IMR-90 (cell line): ENCODE data around the gene WWP2.

ENCODE experiments used
- BHLHE40 ChIP-seq: fragments of 150-350 bp; IDR thresholded peaks from 2 replicates; pipeline ENCODE4 v1.6.1; 2016; ENCODE audit warnings: mild to moderate bottlenecking, low read depth, low read length
- CEBPB ChIP-seq: IDR thresholded peaks from 2 replicates; pipeline ENCODE4 v1.6.1; 2012; ENCODE audit warnings: low read depth, low read length, improper control_type of control experiment
- FOS ChIP-seq: fragments of 150-350 bp; IDR thresholded peaks from 2 replicates; pipeline ENCODE4 v1.6.1; 2016; ENCODE audit warnings: low read depth, low read length
- MAFK ChIP-seq: IDR thresholded peaks from 2 replicates; pipeline ENCODE4 v1.6.1; 2012; ENCODE audit warnings: low read depth, low read length, improper control_type of control experiment
- MAZ ChIP-seq: IDR thresholded peaks from 2 replicates; pipeline ENCODE4 v1.6.1; 2012; ENCODE audit warnings: low read depth, mild to moderate bottlenecking, low read length, improper control_type of control experiment, moderate library complexity, borderline replicate concordance
- POLR2A ChIP-seq: IDR thresholded peaks from 2 replicates; pipeline ENCODE4 v1.6.1; 2012; ENCODE audit warnings: mild to moderate bottlenecking, low read depth, low read length
- RFX5 ChIP-seq: IDR thresholded peaks from 2 replicates; pipeline ENCODE4 v1.8.0; 2012; ENCODE audit warnings: low read depth, mild to moderate bottlenecking, low read length, moderate library complexity
- SMC3 ChIP-seq: fragments of 150-350 bp; IDR thresholded peaks from 2 replicates; pipeline ENCODE4 v1.6.1; 2016; ENCODE audit warnings: low read depth, mild to moderate bottlenecking, antibody characterized with exemption, low read length, moderate library complexity
- TF ChIP-seq, protein P1 (sequence below): conservative IDR thresholded peaks from 2 replicates; pipeline ENCODE4 v1.5.1; 2012; ENCODE audit warnings: mild to moderate bottlenecking, low read depth, low read length, improper control_type of control experiment
- TF ChIP-seq, protein P2 (sequence below): fragments of 150-350 bp; IDR thresholded peaks from 2 replicates; pipeline ENCODE4 v1.6.1; 2016; ENCODE audit warnings: low read depth, mild to moderate bottlenecking, low read length, moderate library complexity, borderline replicate concordance
- TF ChIP-seq, protein P3 (sequence below): fragments of 150-350 bp; IDR thresholded peaks from 2 replicates; pipeline ENCODE4 v1.6.1; 2017; ENCODE audit warnings: mild to moderate bottlenecking, antibody characterized with exemption, low read length, low read depth

DNA sequence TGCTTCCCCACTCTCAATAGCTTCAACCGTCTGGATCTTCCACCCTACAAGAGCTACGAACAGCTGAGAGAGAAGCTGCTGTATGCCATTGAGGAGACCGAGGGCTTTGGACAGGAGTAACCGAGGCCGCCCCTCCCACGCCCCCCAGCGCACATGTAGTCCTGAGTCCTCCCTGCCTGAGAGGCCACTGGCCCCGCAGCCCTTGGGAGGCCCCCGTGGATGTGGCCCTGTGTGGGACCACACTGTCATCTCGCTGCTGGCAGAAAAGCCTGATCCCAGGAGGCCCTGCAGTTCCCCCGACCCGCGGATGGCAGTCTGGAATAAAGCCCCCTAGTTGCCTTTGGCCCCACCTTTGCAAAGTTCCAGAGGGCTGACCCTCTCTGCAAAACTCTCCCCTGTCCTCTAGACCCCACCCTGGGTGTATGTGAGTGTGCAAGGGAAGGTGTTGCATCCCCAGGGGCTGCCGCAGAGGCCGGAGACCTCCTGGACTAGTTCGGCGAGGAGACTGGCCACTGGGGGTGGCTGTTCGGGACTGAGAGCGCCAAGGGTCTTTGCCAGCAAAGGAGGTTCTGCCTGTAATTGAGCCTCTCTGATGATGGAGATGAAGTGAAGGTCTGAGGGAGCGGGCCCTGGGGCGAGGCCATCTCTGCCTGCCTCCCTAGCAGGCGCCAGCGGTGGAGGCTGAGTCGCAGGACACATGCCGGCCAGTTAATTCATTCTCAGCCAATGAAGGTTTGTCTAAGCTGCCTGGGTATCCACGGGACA is 177.9 kb downstream of the WWP2 start:
- TF ChIP-seq, protein P1, sequence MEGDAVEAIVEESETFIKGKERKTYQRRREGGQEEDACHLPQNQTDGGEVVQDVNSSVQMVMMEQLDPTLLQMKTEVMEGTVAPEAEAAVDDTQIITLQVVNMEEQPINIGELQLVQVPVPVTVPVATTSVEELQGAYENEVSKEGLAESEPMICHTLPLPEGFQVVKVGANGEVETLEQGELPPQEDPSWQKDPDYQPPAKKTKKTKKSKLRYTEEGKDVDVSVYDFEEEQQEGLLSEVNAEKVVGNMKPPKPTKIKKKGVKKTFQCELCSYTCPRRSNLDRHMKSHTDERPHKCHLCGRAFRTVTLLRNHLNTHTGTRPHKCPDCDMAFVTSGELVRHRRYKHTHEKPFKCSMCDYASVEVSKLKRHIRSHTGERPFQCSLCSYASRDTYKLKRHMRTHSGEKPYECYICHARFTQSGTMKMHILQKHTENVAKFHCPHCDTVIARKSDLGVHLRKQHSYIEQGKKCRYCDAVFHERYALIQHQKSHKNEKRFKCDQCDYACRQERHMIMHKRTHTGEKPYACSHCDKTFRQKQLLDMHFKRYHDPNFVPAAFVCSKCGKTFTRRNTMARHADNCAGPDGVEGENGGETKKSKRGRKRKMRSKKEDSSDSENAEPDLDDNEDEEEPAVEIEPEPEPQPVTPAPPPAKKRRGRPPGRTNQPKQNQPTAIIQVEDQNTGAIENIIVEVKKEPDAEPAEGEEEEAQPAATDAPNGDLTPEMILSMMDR, result no peak
- TF ChIP-seq BHLHE40, result no peak
- no peak for TF ChIP-seq POLR2A
- TF ChIP-seq SMC3, result no peak
- no peak for TF ChIP-seq CEBPB
- TF ChIP-seq, protein P2, sequence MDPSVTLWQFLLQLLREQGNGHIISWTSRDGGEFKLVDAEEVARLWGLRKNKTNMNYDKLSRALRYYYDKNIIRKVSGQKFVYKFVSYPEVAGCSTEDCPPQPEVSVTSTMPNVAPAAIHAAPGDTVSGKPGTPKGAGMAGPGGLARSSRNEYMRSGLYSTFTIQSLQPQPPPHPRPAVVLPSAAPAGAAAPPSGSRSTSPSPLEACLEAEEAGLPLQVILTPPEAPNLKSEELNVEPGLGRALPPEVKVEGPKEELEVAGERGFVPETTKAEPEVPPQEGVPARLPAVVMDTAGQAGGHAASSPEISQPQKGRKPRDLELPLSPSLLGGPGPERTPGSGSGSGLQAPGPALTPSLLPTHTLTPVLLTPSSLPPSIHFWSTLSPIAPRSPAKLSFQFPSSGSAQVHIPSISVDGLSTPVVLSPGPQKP, result no peak
- no peak for TF ChIP-seq MAFK
- no peak for TF ChIP-seq RFX5
- no peak for TF ChIP-seq FOS
- TF ChIP-seq MAZ, result no peak
- TF ChIP-seq, protein P3, sequence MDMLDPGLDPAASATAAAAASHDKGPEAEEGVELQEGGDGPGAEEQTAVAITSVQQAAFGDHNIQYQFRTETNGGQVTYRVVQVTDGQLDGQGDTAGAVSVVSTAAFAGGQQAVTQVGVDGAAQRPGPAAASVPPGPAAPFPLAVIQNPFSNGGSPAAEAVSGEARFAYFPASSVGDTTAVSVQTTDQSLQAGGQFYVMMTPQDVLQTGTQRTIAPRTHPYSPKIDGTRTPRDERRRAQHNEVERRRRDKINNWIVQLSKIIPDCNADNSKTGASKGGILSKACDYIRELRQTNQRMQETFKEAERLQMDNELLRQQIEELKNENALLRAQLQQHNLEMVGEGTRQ, result no peak
